ENCODE data around the gene TMEM163.

GRCh38 chr2:134628453-134628852 is 90.3 kb downstream of the TMEM163 start:
- TF ChIP-seq GATA2 (IDR thresholded peaks at IDR 0.05; ENCODE audit: low read depth, low read length): no peak
- TF ChIP-seq GATA3 (IDR thresholded peaks at IDR 0.05; ENCODE audit: low read depth, low read length): no peak
